ENCODE results near the gene CRAMP1.

Gene CRAMP1

DNA sequence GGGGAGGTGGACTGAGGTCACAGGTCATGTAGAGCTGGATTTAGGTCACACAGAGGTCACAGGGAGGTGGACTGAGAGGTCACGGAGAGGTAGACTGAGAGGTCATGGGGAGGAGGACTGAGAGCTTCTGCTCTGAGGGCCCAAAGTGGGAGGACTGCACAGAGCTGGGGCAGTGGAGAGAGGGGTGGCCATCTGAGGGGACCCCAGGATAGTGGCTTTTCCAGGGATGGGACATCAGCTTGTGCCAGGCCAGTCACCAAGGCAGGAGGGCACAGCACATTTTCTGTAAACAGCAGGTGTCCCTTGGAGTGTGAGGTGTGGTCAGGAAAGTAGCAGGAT is 39.8 kb downstream of the CRAMP1 start:
- peaks cover 11% of the 10 kb centered on the region for H3K36me3 ChIP-seq (ENCODE audit: control insufficient read depth, insufficient read depth, low read length)
- H3K4me1 ChIP-seq (ENCODE audit: control insufficient read depth, insufficient read depth, low read length), result no peaks in the 10 kb centered on the region
- no peak overlapping the region for H3K4me3 ChIP-seq (ENCODE audit: low read length)
- no peak overlapping the region for H3K9ac ChIP-seq (ENCODE audit: low read length)
- H3K9me3 ChIP-seq (ENCODE audit: control insufficient read depth, low read length), result no peaks in the 10 kb centered on the region
- H3K27me3 ChIP-seq (ENCODE audit: control insufficient read depth, insufficient read depth, low read length), result no peaks in the 10 kb centered on the region

DNA sequence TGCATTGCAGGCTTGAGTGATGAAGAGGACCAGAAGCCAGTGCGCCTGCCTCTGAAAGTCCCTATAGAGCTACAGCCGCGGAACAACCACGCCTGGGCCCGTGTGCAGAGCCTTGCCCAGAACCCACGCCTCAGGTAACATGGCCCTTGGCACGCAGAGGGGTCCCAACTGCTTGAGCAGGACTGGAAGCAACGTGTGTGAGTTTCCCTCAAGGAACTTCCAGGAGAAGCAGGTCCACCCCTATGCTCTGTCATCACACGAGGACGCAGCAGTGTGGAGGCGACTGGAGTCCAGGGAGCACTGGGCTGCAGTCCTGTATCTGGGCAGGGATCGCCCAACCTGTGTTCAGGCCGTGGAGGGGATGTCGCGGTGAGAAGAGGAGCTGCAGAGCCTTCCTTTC is 40.9 kb downstream of the CRAMP1 start:
- Histone ChIP-seq H3K9me3 (ENCODE audit: control insufficient read depth, low read length) (no peaks in the 10 kb centered on the region), H3K36me3 (ENCODE audit: control insufficient read depth, insufficient read depth, low read length) (peaks cover 11% of the 10 kb centered on the region), H3K9ac (ENCODE audit: low read length) (no peak overlapping the region), H3K4me1 (ENCODE audit: control insufficient read depth, insufficient read depth, low read length) (no peaks in the 10 kb centered on the region), H3K27me3 (ENCODE audit: control insufficient read depth, insufficient read depth, low read length) (no peaks in the 10 kb centered on the region), H3K4me3 (ENCODE audit: low read length) (no peak overlapping the region)

DNA sequence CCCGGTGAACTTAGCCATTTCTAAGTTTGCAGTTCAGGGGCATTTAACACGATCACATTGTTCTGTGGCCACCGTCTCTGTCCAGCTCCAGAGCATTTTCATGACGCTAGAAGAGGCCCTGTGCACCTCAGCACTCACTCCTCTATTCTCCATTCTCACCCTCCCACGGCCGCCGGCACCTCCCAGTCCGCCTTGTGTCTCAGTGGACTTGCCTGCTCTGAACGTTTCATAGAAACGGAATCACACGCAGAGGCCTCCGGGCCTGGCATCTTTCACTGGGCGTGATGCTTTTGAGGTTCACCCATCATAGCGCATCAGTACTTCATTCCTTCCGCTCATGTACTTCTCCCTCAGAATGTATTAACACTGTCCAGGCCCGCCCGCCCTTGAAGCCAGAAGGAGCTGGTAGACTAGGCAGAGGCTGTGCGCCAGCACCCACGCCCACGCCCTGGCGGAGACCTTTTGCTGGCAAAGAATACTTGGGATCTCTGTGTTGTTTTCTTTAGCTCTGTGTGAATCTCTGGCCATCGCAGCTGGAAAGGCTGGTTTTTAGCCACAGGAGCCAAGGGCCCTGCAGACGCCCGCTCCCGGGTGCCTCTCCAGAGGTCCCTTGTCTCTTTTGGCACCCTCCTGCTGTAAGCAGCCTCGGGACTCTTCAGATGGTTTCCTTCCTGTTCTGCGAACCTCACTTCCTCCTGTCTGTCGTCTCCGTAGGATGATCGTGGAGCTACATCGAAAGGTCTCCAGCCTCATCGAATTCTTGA is 42.5 kb downstream of the CRAMP1 start:
- no peak overlapping the region for H3K9ac ChIP-seq (ENCODE audit: low read length)
- peaks cover 11% of the 10 kb centered on the region for H3K36me3 ChIP-seq (ENCODE audit: control insufficient read depth, insufficient read depth, low read length)

DNA sequence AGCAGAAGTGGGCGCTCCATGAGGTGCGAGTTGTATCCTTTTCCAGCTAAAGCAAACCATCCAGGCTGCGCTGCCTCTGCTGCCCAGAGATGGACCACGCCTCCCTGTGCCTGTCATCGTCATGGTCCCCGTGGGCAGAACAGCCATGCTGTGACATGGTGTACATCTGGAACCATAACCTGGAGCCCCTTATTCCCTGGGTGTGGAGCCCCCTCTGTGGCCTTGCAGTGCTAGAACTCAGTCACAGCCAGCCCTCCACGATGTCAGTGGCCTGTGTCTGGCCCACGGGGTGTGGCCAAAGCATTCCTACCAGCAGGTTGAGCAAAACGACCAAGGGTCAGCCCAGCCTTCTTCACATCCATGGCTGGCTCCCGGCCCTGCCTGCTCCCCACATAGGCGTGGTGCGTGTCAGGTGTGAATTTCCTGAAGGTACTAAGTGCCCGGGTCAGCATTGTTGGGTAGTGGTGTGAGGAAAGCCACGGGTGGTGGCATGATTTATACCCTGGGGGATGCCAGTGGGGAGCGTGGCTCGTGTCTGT is 43.2 kb downstream of the CRAMP1 start:
- H3K4me1 ChIP-seq (ENCODE audit: control insufficient read depth, insufficient read depth, low read length), result no peaks in the 10 kb centered on the region
- no peak overlapping the region for H3K9ac ChIP-seq (ENCODE audit: low read length)
- H3K4me3 ChIP-seq (ENCODE audit: low read length), result no peak overlapping the region
- H3K27me3 ChIP-seq (ENCODE audit: control insufficient read depth, insufficient read depth, low read length), result no peaks in the 10 kb centered on the region
- no peaks in the 10 kb centered on the region for H3K9me3 ChIP-seq (ENCODE audit: control insufficient read depth, low read length)
- H3K36me3 ChIP-seq (ENCODE audit: control insufficient read depth, insufficient read depth, low read length), result peaks cover 11% of the 10 kb centered on the region

More for the DNA sequence above, 42.5 kb downstream of the CRAMP1 start:
- no peaks in the 10 kb centered on the region for H3K4me1 ChIP-seq (ENCODE audit: control insufficient read depth, insufficient read depth, low read length)
- no peak overlapping the region for H3K4me3 ChIP-seq (ENCODE audit: low read length)
- H3K9me3 ChIP-seq (ENCODE audit: control insufficient read depth, low read length), result no peaks in the 10 kb centered on the region
- no peaks in the 10 kb centered on the region for H3K27me3 ChIP-seq (ENCODE audit: control insufficient read depth, insufficient read depth, low read length)

DNA sequence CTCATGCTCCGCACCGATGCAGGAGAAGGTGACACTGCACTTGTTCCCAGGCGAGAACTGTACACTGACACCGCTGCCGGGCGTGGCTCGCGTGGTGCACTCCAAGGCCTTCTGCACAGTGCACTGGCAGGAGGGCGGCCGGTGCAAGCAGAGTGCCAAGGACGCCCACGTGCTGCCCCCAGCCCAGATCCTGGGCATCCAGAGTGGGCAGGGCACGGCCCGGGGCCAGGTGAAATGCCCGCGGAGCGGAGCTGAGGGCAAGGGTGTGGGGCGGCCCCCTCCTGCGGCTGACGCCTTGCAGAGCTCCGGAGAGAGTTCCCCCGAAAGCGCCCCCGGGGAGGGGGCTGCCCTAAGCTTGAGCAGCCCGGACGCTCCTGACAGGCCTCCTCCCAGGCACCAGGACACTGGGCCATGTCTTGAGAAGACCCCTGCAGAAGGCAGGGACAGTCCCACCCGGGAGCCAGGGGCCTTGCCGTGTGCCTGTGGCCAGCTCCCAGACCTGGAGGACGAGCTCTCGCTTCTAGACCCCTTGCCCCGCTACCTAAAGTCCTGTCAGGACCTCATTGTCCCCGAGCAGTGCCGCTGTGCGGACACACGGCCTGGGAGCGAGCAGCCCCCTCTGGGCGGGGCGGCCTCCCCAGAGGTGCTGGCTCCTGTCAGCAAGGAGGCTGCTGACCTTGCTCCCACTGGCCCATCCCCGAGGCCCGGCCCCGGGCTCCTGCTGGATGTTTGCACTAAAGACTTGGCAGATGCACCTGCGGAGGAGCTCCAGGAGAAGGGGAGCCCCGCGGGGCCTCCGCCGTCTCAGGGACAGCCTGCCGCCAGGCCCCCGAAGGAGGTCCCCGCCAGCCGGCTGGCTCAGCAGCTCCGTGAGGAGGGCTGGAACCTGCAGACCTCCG is 44.0 kb downstream of the CRAMP1 start:
- H3K4me1 ChIP-seq (ENCODE audit: control insufficient read depth, insufficient read depth, low read length), result no peaks in the 10 kb centered on the region
- peaks cover 11% of the 10 kb centered on the region for H3K36me3 ChIP-seq (ENCODE audit: control insufficient read depth, insufficient read depth, low read length)
- no peak overlapping the region for H3K9ac ChIP-seq (ENCODE audit: low read length)
- no peak overlapping the region for H3K4me3 ChIP-seq (ENCODE audit: low read length)
- H3K9me3 ChIP-seq (ENCODE audit: control insufficient read depth, low read length), result no peaks in the 10 kb centered on the region
- H3K27me3 ChIP-seq (ENCODE audit: control insufficient read depth, insufficient read depth, low read length), result no peaks in the 10 kb centered on the region

DNA sequence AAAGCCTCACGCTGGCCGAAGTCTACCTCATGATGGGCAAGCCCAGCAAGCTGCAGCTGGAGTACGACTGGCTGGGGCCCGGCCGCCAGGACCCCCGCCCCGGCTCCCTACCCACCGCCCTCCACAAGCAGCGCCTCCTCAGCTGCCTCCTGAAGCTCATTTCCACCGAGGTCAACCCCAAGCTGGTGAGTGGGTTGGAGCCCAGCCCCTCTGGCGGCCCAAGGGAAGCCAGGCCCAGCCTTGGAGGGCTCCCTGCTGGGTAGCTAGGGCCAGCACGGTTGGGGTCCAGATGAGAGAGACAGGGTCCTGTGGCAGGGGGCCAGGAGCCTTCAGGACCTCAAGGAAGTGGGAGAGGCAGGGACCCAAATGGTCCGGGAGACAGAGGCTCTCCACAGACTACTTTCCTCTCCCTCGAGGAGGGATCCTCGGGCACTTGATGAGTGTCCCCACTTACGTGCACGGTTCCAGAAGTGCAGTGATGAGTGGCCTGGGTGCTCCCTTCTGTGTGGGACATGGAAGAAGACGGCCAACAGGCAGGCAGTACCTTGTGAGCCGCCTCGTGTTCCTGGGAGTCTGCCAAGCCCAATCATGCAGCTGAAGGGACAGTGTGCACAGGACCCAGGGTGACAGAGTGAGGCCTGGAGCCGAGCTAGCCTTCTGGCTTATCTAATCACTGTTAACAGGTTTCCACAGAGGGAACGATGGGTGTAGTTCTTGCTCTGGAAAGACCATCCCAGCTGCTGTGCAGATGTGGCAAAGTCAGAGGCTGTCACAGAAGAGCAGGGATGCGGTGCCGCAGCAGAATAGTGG is 44.9 kb downstream of the CRAMP1 start:
- Histone ChIP-seq H3K9ac (ENCODE audit: low read length) (no peak overlapping the region), H3K36me3 (ENCODE audit: control insufficient read depth, insufficient read depth, low read length) (peaks cover 14% of the 10 kb centered on the region), H3K4me3 (ENCODE audit: low read length) (no peak overlapping the region), H3K27me3 (ENCODE audit: control insufficient read depth, insufficient read depth, low read length) (no peaks in the 10 kb centered on the region), H3K4me1 (ENCODE audit: control insufficient read depth, insufficient read depth, low read length) (no peaks in the 10 kb centered on the region), H3K9me3 (ENCODE audit: control insufficient read depth, low read length) (no peaks in the 10 kb centered on the region)

DNA sequence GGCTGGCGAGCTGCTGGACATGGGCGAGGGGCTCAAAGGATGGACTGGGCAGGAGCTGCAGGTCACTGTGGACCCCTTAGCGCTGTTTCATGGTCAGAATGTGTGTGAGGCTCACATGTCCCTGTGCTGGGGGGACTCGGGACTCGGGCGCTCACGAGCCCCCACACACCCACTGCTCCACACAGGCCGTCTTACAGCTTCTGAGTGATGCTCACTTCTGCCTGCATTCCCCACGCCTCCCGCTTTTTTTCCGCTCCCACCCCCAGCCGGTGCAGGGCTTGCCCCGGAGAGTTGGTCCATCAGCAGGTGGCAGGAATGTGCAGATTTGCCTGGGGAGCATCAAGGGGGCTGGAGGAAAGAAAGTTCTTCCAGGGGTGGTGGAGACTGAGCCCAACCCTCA is 45.7 kb downstream of the CRAMP1 start:
- Histone ChIP-seq H3K4me3 (ENCODE audit: low read length) (no peak overlapping the region), H3K9ac (ENCODE audit: low read length) (no peak overlapping the region), H3K4me1 (ENCODE audit: control insufficient read depth, insufficient read depth, low read length) (no peaks in the 10 kb centered on the region), H3K9me3 (ENCODE audit: control insufficient read depth, low read length) (no peaks in the 10 kb centered on the region), H3K36me3 (ENCODE audit: control insufficient read depth, insufficient read depth, low read length) (peaks cover 13% of the 10 kb centered on the region), H3K27me3 (ENCODE audit: control insufficient read depth, insufficient read depth, low read length) (no peaks in the 10 kb centered on the region)

DNA sequence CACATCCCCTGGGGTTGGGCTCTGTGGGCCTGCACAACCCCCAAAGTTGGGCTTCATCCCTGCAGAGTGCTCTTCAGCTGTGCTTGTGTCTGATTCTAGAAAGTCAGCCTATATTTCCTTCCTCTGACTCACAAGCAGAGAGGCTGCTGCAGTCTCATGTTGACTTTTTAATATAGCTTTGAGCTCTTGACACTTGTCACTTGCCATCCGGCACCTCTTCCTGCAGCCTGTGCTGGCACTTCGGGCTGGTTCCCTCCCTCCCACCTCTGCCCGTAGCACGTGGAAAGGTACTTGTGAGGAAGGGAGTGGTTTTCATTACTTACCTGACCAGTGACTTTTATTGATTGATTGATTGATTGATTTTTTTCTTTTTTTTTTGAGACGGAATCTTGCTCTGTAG is 46.9 kb downstream of the CRAMP1 start:
- Histone ChIP-seq H3K9me3 (ENCODE audit: control insufficient read depth, low read length) (no peaks in the 10 kb centered on the region), H3K27me3 (ENCODE audit: control insufficient read depth, insufficient read depth, low read length) (no peaks in the 10 kb centered on the region), H3K4me1 (ENCODE audit: control insufficient read depth, insufficient read depth, low read length) (no peaks in the 10 kb centered on the region), H3K4me3 (ENCODE audit: low read length) (no peak overlapping the region), H3K9ac (ENCODE audit: low read length) (no peak overlapping the region), H3K36me3 (ENCODE audit: control insufficient read depth, insufficient read depth, low read length) (peaks cover 19% of the 10 kb centered on the region)

DNA sequence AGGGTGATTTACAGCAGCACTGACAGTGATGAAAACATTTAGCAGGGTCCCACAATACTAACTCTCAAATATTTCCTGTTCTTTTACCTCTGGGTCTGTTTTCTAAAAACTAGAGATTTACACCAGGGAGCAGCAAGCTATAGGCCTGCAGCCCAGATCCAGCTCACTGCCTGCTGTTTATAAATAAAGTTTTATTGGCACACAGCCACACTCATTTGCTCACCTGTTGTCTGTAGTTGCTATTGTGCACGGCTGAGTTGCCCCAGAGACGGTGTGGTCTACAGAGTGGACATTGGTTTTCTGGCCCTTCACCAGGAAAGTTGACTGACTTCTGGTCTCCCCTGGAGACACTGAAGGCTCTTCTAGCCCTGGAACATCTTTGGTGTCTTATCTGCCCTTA is 49.7 kb downstream of the CRAMP1 start:
- Histone ChIP-seq H3K9ac (ENCODE audit: low read length) (no peak overlapping the region), H3K9me3 (ENCODE audit: control insufficient read depth, low read length) (no peaks in the 10 kb centered on the region), H3K4me3 (ENCODE audit: low read length) (no peak overlapping the region), H3K36me3 (ENCODE audit: control insufficient read depth, insufficient read depth, low read length) (peaks cover 36% of the 10 kb centered on the region), H3K27me3 (ENCODE audit: control insufficient read depth, insufficient read depth, low read length) (no peaks in the 10 kb centered on the region), H3K4me1 (ENCODE audit: control insufficient read depth, insufficient read depth, low read length) (no peaks in the 10 kb centered on the region)

DNA sequence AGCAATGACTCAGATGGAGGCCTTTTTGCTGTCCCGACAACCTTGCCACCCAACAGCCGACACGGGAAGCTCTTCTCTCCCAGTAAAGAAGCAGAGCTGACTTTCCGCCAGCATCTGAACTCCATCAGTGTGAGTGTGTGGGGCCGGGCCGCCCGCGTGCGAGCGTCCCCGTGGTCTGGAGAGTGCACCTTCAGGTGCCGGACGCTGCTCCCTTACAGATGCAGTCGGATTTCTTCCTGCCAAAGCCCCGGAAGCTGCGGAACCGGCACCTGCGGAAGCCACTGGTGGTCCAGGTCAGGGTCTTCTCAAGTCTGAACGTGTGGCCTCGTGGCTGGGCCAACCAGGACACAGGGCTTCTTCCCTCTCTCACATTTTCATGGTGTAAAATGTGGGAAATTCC is 50.4 kb downstream of the CRAMP1 start:
- peaks cover 41% of the 10 kb centered on the region for H3K36me3 ChIP-seq (ENCODE audit: control insufficient read depth, insufficient read depth, low read length)
- no peaks in the 10 kb centered on the region for H3K9me3 ChIP-seq (ENCODE audit: control insufficient read depth, low read length)
- no peak overlapping the region for H3K4me3 ChIP-seq (ENCODE audit: low read length)
- H3K9ac ChIP-seq (ENCODE audit: low read length), result no peak overlapping the region
- no peaks in the 10 kb centered on the region for H3K4me1 ChIP-seq (ENCODE audit: control insufficient read depth, insufficient read depth, low read length)
- H3K27me3 ChIP-seq (ENCODE audit: control insufficient read depth, insufficient read depth, low read length), result no peaks in the 10 kb centered on the region

DNA sequence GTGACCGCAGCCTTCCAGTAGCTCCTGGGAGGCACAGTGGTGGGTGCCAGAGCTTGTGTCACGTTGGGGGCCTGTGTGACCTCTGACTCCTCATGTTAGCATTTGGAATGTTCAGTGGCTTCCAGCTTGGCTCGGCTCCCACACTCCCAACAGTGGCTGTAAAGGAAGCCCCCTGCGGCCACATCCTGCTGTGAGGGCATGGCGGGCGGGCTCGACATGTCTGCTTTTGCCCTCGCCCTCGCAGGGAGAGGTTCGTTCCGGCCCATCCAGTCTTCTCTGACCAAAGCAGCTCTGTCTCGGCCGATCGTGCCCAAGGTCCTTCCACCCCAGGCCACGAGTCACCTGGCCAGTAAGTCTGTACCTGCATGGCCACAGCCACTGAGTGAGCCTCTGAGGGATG is 53.7 kb downstream of the CRAMP1 start:
- H3K9me3 ChIP-seq (ENCODE audit: control insufficient read depth, low read length), result no peaks in the 10 kb centered on the region
- peaks cover 58% of the 10 kb centered on the region for H3K36me3 ChIP-seq (ENCODE audit: control insufficient read depth, insufficient read depth, low read length)
- H3K4me1 ChIP-seq (ENCODE audit: control insufficient read depth, insufficient read depth, low read length), result no peaks in the 10 kb centered on the region
- no peak overlapping the region for H3K4me3 ChIP-seq (ENCODE audit: low read length)
- no peaks in the 10 kb centered on the region for H3K27me3 ChIP-seq (ENCODE audit: control insufficient read depth, insufficient read depth, low read length)
- H3K9ac ChIP-seq (ENCODE audit: low read length), result no peak overlapping the region

Measured in mucosa of stomach (tissue), 1 donor.